DOHH2 (cell line): ENCODE measurements around the gene EEF2KMT.
"Not testable (repeated sequence)": the region's sequence is repeated elsewhere in the genome, so short reads cannot be mapped to it uniquely, and the experiment has no call there.

Source experiments
- H3F3A ChIP-seq: fragments of 200-600 bp; sonication (generic), shearing (Covaris generic); 2 replicates; pipeline ENCODE4 v1.6.0; 2016; ENCODE audit warnings: antibody characterized with exemption, mild to moderate bottlenecking; ENCODE audit not compliant: control insufficient read depth, insufficient read depth
- H3K27ac ChIP-seq: fragments of 200-600 bp; sonication (generic); 2 replicates; pipeline ENCODE4 v1.5.1; 2014; ENCODE audit warnings: low read depth, mild to moderate bottlenecking, low read length, moderate library complexity
- H3K27me3 ChIP-seq: fragments of 200-600 bp; sonication (generic); 2 replicates; pipeline ENCODE4 v1.6.1; 2014; ENCODE audit warnings: mild to moderate bottlenecking, low read length, mixed read lengths; ENCODE audit not compliant: control insufficient read depth
- H3K36me3 ChIP-seq: fragments of 200-600 bp; sonication (generic); 2 replicates; pipeline ENCODE4 v1.6.1; 2014; ENCODE audit warnings: mild to moderate bottlenecking, low read length, moderate library complexity, mixed read lengths; ENCODE audit not compliant: control insufficient read depth
- H3K4me1 ChIP-seq: fragments of 200-600 bp; sonication (generic); 2 replicates; pipeline ENCODE4 v1.6.1; 2014; ENCODE audit warnings: mild to moderate bottlenecking, low read length, mixed read lengths; ENCODE audit not compliant: control insufficient read depth
- H3K4me2 ChIP-seq: fragments of 200-600 bp; sonication (generic); 2 replicates; pipeline ENCODE4 v1.6.0; 2014; ENCODE audit warnings: mild to moderate bottlenecking, low read length, moderate library complexity
- H3K4me3 ChIP-seq: fragments of 200-600 bp; sonication (generic); 2 replicates; pipeline ENCODE4 v1.5.1; 2014; ENCODE audit warnings: mild to moderate bottlenecking, low read length, mixed read lengths
- H3K79me2 ChIP-seq: fragments of 200-600 bp; sonication (generic); 2 replicates; pipeline ENCODE4 v1.6.1; 2014; ENCODE audit warnings: mild to moderate bottlenecking, low read length, mixed read lengths; ENCODE audit not compliant: control insufficient read depth
- H3K9me2 ChIP-seq: fragments of 200-600 bp; sonication (generic); replicated peaks from 2 replicates; pipeline ENCODE4 v1.6.1; 2014; ENCODE audit warnings: mild to moderate bottlenecking, low read length, mixed read lengths; ENCODE audit not compliant: control insufficient read depth
- H3K9me3 ChIP-seq: fragments of 200-600 bp; sonication (generic); 2 replicates; pipeline ENCODE4 v1.6.1; 2014; ENCODE audit warnings: antibody characterized with exemption, low read length, mixed read lengths; ENCODE audit not compliant: control insufficient read depth, insufficient read depth
- H4K20me1 ChIP-seq: fragments of 200-600 bp; sonication (generic); 2 replicates; pipeline ENCODE4 v1.6.0; 2014; ENCODE audit warnings: low read depth, mild to moderate bottlenecking, antibody characterized with exemption, low read length, moderate library complexity; ENCODE audit not compliant: control insufficient read depth, insufficient read depth
- EZH2phosphoT487 ChIP-seq: fragments of 200-600 bp; sonication (generic); IDR thresholded peaks from 2 replicates; pipeline ENCODE4 v1.6.1; 2017; ENCODE audit warnings: borderline replicate concordance, mild to moderate bottlenecking, antibody characterized with exemption, low read length, moderate library complexity, mixed read lengths
- TF ChIP-seq, protein P1 (sequence below): fragments of 200-600 bp; sonication (generic); IDR thresholded peaks from one replicate; pipeline ENCODE4 v1.5.1; 2014; ENCODE audit warnings: antibody characterized with exemption, mild to moderate bottlenecking, low read depth, low read length; ENCODE audit not compliant: poor library complexity, severe bottlenecking

Gene EEF2KMT

DNA sequence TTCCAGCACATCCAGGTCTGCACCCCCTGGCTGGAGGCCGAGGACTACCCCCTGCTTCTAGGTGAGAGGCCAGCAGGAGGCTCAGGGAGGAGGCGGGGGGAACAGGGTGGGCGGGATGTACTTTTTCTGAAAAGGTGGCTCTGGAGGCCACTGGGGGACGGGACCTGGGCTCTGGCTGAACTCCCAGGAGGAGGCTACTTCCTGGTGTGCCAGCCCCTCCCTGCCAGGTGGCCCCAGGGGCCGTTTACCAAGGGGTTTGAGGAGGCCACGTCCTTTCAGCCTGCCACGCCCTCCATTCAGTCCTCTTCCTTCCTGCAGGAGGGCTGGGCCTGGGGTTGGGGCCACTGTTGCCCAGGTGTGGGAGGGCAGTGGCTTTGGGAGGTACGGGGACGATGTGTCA, 16.6 kb downstream of the EEF2KMT start:
- not testable (repeated sequence) for H3K79me2 ChIP-seq, H3K4me2 ChIP-seq, H3K9me3 ChIP-seq, H3K27me3 ChIP-seq, H3K9me2 ChIP-seq, H4K20me1 ChIP-seq, H3K4me1 ChIP-seq, H3K27ac ChIP-seq, H3K4me3 ChIP-seq, H3F3A ChIP-seq
- peaks cover 14% of the 10 kb centered on the region for H3K36me3 ChIP-seq

DNA sequence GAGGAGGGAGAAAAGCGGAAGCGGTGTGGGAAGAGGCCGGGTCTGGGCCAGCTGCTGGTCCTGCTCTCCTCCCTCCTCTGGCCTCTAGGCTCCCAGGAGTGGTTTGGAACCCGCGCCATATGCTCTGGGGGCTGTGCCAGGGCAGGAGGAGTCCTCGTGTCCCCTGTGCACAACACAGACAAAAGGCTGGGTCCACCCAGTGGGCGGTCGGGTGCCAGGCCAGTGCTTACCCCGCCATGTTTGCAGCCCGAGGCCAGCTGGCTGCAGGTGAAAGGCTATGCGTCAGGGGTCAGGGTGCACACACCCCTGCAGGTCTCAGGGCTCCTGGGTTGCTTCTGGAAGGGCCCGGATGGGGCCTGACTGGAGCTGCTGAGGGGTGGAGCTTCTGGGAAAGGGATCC, 17.1 kb downstream of the EEF2KMT start:
- not testable (repeated sequence) for H3K79me2 ChIP-seq, H3K4me3 ChIP-seq, H3K4me1 ChIP-seq, H3K27me3 ChIP-seq, H3F3A ChIP-seq, H3K9me3 ChIP-seq, H3K4me2 ChIP-seq, H3K27ac ChIP-seq, H3K9me2 ChIP-seq, H4K20me1 ChIP-seq
- peaks cover 17% of the 10 kb centered on the region for H3K36me3 ChIP-seq

DNA sequence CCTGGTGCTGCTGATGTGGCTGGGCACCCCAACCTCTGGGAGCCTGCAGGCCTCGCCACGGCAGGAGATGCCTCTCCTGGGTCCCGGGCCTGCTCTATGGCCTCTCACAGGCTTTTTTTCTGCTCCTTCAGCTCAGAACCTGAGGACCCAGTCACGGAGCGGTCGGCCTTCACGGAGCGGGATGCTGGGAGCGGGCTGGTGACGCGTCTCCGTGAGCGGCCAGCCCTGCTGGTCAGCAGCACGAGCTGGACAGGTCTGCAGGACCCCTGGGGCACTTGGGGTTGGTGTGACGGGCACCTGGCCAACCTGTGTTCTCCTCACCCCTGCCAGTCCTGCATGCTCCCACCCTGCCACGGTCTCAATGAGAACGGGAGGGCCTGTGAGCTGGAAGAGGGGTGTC, 19.0 kb downstream of the EEF2KMT start:
- H3K27me3 ChIP-seq: no peaks in the 10 kb centered on the region
- H3K9me2 ChIP-seq: no peaks in the 10 kb centered on the region
- no peaks in the 10 kb centered on the region for H3F3A ChIP-seq
- H3K4me2 ChIP-seq: no peak overlapping the region
- H3K79me2 ChIP-seq: peaks cover 17% of the 10 kb centered on the region
- H4K20me1 ChIP-seq: no peaks in the 10 kb centered on the region
- H3K27ac ChIP-seq: no peak overlapping the region
- H3K4me3 ChIP-seq: no peak overlapping the region
- no peaks in the 10 kb centered on the region for H3K4me1 ChIP-seq
- H3K36me3 ChIP-seq: peaks cover 21% of the 10 kb centered on the region
- TF ChIP-seq, protein P1, sequence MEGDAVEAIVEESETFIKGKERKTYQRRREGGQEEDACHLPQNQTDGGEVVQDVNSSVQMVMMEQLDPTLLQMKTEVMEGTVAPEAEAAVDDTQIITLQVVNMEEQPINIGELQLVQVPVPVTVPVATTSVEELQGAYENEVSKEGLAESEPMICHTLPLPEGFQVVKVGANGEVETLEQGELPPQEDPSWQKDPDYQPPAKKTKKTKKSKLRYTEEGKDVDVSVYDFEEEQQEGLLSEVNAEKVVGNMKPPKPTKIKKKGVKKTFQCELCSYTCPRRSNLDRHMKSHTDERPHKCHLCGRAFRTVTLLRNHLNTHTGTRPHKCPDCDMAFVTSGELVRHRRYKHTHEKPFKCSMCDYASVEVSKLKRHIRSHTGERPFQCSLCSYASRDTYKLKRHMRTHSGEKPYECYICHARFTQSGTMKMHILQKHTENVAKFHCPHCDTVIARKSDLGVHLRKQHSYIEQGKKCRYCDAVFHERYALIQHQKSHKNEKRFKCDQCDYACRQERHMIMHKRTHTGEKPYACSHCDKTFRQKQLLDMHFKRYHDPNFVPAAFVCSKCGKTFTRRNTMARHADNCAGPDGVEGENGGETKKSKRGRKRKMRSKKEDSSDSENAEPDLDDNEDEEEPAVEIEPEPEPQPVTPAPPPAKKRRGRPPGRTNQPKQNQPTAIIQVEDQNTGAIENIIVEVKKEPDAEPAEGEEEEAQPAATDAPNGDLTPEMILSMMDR: no peak
- no peak for TF ChIP-seq EZH2phosphoT487
- H3K9me3 ChIP-seq: no peaks in the 10 kb centered on the region

DNA sequence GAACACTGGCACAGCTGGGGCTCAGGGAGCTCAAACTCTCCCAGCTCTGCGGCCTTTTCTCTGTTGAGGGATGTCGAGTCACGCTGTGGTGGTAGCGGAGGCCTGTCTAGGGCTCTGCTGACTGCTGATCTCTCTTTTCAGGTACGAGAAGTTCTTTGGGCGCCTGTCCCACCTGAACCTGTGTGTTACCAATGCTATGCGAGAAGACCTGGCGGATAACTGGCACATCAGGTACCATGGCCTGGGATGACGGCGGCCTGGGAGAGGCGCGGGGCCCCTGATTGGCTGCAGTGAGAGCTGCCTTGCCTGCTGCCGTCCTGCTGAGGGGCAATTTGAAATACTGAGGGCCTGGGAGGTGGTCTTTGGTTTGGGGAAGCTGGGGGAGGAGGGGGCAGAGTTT, 20.3 kb downstream of the EEF2KMT start:
- H3K9me3 ChIP-seq: no peaks in the 10 kb centered on the region
- H3K4me2 ChIP-seq: no peak overlapping the region
- H3K9me2 ChIP-seq: no peaks in the 10 kb centered on the region
- no peaks in the 10 kb centered on the region for H3K27me3 ChIP-seq
- no peak overlapping the region for H3K4me3 ChIP-seq
- peaks cover 29% of the 10 kb centered on the region for H3K36me3 ChIP-seq
- H3K79me2 ChIP-seq: peaks cover 30% of the 10 kb centered on the region
- TF ChIP-seq, protein P1: no peak
- no peak for TF ChIP-seq EZH2phosphoT487
- no peak overlapping the region for H3K27ac ChIP-seq
- peaks cover 11% of the 10 kb centered on the region for H3K4me1 ChIP-seq
- H3F3A ChIP-seq: no peaks in the 10 kb centered on the region
- H4K20me1 ChIP-seq: no peaks in the 10 kb centered on the region
